C1 segment of cervical spinal cord (tissue), 14 donors: ENCODE data around the gene ADAMTS4.

Experiments used
- DNase-seq, 14 donors: peaks; one replicate each; lab custom pipeline; 2025; lab: John Stamatoyannopoulos, UW

ADAMTS4 gene

DNA sequence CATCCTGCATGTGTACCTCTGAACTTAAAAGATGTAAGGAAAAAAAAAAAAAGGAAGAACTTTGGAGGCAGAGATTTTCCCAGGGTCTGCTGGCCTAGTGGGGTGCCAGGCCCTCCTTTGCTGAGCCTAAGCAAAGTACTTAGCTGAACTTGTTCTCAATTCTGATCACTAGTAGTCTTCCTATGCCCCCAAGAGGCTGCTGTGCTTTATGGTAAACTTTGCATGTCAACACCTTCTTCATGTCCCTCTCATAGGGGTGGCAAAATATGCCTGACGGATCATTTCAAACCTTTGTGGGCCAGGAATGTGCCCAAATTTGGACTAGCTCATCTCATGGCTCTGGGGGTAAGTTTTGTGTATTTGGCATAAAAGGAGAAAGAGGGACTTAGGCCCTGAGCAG lies 41.0 kb downstream of the ADAMTS4 start:
- no peak for DNase-seq

DNA sequence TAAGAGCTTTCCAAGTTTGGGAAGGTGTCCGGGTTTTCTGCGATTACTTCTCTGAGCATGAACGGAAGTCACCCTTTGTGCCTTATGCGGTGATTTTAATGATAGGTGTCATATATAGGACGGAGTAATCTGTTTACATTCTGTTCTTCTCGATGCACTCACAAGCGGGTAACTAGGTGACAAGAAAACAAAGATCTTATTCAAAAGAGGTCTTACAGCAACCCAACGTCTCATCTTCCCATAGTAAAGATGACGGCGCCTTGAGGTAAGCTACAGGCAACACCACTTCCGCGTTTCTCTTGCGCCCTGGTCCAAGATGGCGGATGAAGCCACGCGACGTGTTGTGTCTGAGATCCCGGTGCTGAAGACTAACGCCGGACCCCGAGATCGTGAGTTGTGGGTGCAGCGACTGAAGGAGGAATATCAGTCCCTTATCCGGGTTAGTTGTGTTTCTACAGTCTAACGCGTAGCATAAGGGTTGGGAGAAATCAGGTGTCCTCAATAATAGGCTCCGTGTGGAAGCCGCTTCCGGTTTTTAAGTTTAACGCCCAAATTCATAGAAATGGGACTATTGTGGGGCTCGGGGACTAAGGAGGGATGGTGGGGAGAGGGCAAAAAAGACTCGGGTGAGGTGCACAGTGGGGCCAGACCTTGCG lies 45.0 kb downstream of the ADAMTS4 start, which contains the start of gene UFC1:
UFC1 (plus strand) TSS at position 297 of the 656 bp plus-strand sequence; CDS start at position 317, 20 bp downstream.
- DNase-seq, result peak in 12 of 14 donors; percentile 39 to 84 (median 73)

DNA sequence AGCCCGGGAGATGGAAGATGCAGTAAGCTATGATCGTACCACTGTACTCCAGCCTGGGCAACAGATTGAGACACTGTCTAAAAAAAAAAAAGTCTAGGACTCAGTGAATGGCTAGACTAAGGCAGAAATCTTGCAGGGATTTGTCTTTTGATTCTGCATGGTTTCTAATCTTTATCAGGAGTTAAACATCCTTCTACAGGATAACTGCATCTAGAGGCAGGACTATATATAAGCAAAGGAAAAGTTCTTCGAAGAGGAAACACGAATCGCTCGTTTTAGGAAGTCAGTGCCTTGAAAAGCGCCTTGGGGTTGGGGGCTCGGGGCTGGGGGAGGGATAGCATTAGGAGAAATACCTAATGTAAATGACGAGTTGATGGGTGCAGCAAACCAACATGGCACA lies 45.7 kb downstream of the ADAMTS4 start:
- DNase-seq, result no peak

DNA sequence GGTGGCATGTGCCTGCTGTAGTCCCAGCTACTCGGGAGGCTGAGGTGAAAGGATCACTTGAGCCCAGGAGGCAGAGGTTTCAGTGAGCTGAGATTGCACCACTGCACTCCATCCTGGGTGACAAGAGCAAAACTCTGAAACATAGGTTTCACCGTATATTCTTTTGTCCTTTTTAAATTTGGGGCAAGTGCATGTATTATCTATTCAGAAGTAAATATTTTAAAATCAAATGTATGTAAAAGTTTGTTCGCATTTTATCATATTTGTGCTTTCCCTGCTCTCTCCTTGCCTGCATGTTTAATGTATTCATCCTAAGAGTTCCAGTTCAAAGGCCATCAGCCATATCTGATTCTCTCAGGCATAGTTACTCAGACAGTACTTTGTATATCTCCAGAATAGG lies 53.0 kb downstream of the ADAMTS4 start:
- DNase-seq, result no peak

DNA sequence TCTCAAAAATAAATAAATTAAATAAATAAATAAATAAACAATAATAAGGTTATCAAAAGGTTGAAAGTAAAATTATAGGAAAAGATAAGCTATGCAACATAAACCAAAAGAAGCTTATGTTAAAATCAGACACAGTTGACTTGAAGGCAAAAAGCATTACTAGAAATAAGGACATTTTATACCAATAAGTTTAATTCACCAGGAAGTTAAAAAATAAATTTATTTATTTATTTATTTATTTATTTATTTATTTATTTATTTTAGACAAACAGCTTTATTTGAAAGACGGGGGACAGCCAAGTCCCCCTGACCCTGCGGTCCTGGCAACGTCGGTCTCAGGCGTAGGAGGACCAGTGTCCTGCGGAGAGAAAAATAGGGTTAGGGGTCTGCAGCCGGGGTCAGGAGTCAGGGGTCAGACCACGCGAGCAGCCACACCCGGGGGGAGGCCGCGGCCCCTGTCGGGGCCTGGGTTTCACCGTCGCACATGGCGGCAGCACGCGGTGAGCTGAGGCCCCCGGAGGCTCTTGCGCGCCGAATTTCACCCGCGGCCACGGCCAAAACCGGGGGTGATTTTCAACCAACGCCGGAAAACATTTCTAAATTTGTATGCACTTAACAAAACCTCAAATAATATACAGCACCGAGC lies 58.0 kb downstream of the ADAMTS4 start:
- no peak for DNase-seq

DNA sequence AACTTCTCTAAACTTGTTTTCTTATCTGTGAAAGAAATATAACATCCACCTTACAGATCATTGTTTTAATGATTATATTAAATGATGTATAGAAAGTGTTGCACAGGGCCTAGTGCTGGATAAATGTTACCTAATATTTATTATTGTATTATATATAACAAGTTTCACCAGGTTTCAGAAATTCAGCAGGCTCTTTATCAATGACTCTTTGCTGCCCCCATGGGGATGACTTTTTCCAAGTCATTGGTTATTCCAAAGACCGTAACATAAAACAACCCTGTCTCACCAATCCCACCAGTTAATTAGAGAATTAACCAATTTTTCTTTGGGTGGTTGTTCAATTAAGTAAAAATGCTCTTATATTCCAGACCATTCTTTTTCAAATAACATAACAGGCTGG lies 59.1 kb downstream of the ADAMTS4 start:
- no peak for DNase-seq

DNA sequence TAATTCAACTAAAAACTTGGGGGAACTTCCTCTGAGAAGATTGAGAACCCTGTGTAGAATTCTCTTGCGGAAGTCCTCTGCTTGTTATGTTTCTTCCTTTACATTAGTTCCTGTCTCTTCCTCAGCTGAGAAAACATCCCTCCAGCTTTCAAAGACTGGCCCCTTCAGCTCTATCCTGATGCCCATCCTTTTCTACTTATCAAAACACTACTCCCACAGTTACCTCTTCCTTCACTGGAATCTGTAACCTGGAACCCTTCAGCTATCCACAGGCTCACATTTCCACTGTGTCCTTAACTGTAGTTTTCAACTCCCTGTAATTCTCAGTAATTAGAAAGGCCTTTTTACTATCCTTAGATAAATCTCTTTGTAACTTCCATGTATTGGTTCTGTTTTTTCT lies 60.4 kb downstream of the ADAMTS4 start:
- no peak for DNase-seq

DNA sequence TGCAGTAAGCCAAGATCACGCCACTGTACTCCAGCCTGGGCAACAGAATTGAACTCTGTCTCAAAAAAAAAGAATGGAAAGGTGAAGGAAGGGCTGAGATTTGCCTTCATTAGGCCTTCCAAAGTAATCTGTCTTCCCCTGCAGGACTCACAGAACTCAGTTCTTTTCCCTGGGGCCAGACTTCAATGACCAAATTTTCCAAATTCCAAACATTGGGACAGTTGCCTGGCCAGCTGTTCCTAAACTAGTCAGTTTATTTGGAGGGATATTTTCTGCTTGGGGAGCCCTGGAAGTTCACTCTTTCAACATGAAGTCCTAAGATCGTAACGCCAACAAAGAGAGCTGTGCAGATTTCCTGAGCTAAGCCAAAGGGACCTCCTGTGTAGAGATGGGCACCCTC lies 61.0 kb downstream of the ADAMTS4 start:
- no peak for DNase-seq
